BJ (cell line): ENCODE results near the gene SYNJ1. TPM values are rescaled to one million over a fixed set of nuclear protein-coding genes. Genes with fewer than 3 reads are reported as not detected.

Experiments
- CTCF ChIA-PET: fragments of 350-600 bp; formaldehyde crosslinking; extraction: SDS; loops from one replicate; lab custom pipeline; 2021; ENCODE audit warnings: antibody characterized with exemption, inconsistent platforms; lab: Yijun Ruan, JAX
- POLR2A ChIA-PET: fragments of 300-600 bp; sonication (Branson Sonifier 250); formaldehyde crosslinking; extraction: SDS; loops from one replicate; lab custom pipeline; 2021; ENCODE audit warnings: antibody characterized with exemption; lab: Charles Lee
- DNase-seq: peaks from one replicate; pipeline ENCODE4 v3.0.0-alpha.2; 2011; ENCODE audit warnings: low read depth
- H3K27me3 ChIP-seq: 2 replicates; pipeline ENCODE4 v1.6.0; 2011; ENCODE audit warnings: low read length; ENCODE audit not compliant: control insufficient read depth, insufficient read depth
- H3K36me3 ChIP-seq: 2 replicates; pipeline ENCODE4 v1.5.1; 2011; ENCODE audit warnings: low read length; ENCODE audit not compliant: control insufficient read depth, insufficient read depth
- H3K4me3 ChIP-seq: 2 replicates; pipeline ENCODE4 v1.5.1; 2011; ENCODE audit warnings: low read depth, mild to moderate bottlenecking, control low read depth, low read length
- CTCF ChIP-seq: IDR thresholded peaks from 2 replicates; pipeline ENCODE4 v1.5.1; 2011; ENCODE audit warnings: low read depth, mild to moderate bottlenecking, control low read depth, inconsistent platforms, low read length, moderate library complexity; ENCODE audit not compliant: insufficient read depth
- polyA plus RNA-seq: library from polyadenylated mRNA; depleted of rRNA; stranded (reverse); fragments of >200 nt; gene quantifications from 2 replicates; pipeline ENCODE4 v1.2.3, GENCODE V29; 2011

SYNJ1 gene
- polyA plus RNA-seq, 1 experiment, result 5.0 TPM

DNA sequence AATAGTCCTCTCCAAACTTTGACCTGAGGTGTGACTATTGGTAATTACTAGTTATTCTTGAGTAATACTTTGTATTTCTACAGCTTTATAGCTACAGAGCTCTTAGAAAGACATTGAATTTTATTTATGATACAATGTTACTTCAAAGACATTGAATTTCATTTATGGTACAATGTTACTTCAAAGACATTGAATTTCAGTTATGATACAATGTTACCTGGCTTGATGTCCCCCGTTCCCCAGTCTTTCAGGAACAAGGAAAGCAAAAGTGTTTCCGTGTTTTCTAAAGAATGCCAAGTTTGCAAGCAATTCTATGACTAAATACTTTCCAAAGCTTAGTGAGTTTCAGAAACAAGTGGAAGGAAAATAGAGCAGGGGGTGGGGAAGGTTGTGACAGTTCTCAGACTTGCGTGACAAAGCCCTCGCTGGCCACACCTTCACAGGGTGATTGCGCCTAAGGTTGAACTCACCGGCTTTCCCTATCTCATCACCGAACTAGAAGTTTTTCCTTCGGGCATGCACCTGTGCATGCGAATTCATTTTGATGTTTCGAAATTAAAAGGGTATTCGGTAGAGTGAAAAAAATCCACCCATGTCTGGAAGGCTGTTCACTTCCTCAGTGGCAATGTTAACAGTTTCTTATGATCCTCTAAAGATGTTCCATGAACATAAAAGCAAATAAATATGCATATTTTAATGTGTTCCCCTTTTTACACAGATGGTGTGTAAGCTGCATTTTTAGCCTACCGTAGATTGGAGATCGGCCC is 44.7 kb upstream of the SYNJ1 start:
- POLR2A ChIA-PET, result no interaction called here
- Histone ChIP-seq H3K4me3 (peak overlapping the region; percentile 55), H3K27me3 (no peaks in the 10 kb centered on the region), H3K36me3 (no peaks in the 10 kb centered on the region; the same call in 1 of the 2 replicates)
- TF ChIP-seq CTCF, result no peak
- DNase-seq, result no peak
- CTCF ChIA-PET, result interaction anchor here (0.9 to 1.9 kb wide), 7 partner anchors 9 to 54 kb away, joined by 3 to 12 read pairs (median 6); partner anchors contain the start of gene SYNJ1

- peak overlapping the region; percentile 70 for H3K4me3 ChIP-seq
- H3K36me3 ChIP-seq, result peaks cover 2% of the 10 kb centered on the region
- H3K27me3 ChIP-seq, result no peaks in the 10 kb centered on the region
- ChIA-PET CTCF (interaction anchor here (0.6 to 2.2 kb wide), 33 partner anchors 11 to 691 kb away, joined by 3 to 12 read pairs (median 4); partner anchors contain the start of gene SYNJ1), POLR2A (interaction anchor here (0.5 to 0.6 kb wide), 2 partner anchors 27 to 85 kb away, joined by 4 to 8 read pairs; no protein-coding TSS in a partner anchor)
- TF ChIP-seq CTCF, result no peak
- DNase-seq, result no peak
These were observed 43.2 kb upstream of the SYNJ1 start for GRCh38 chr21:32770871-32771523.

DNA sequence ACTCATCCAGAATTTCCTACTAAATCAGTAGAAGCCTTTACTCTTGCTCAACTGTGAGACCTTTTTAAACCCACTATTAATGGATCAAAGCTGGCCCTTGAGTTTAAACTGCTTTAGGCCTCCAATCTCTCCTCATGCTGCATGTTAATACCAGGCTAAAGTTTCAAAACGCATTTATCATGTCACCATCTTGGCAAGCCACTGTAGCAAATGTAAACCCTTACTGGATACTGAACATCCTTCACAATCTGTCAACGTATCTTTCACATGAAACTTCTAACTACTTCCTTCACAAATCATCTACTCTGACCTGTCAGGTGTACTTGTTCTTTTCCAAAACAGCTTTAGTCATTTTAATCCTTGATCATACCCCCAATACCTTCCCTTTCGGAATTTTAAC is 40.7 kb upstream of the SYNJ1 start:
- POLR2A ChIA-PET, result no interaction called here
- Histone ChIP-seq H3K4me3 (no peak overlapping the region), H3K27me3 (no peaks in the 10 kb centered on the region), H3K36me3 (peaks cover 2% of the 10 kb centered on the region)
- CTCF ChIA-PET, result no interaction called here
- no peak for TF ChIP-seq CTCF
- no peak for DNase-seq

GRCh38 chr21:32765058-32765457 is 37.2 kb upstream of the SYNJ1 start:
- Histone ChIP-seq H3K4me3 (no peak overlapping the region), H3K36me3 (peaks cover 9% of the 10 kb centered on the region), H3K27me3 (no peaks in the 10 kb centered on the region)
- ChIA-PET CTCF (interaction anchor here (1.0 kb wide), 1 partner anchor 10 kb away, joined by 3 read pairs; no protein-coding TSS in a partner anchor), POLR2A (no interaction called here)
- no peak for TF ChIP-seq CTCF
- DNase-seq, result no peak

DNA sequence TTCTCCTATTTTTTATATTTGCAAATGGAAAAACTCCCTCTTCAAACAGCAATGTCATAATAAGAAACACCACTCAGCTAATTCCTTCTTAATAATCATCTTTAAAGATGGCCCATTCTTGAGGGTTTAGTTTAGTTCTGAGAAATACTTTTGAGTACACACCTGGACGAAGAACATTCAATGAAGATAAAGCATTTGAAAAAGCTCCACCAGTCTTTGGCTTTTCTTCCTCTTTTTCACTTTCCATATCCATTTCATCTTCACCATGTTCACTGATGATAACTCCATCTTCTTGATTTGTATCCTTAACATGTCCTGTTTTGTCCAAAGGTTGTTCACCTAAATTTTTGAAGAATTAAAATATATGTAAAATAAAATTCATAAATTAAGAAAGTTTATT is 36.4 kb upstream of the SYNJ1 start:
- H3K4me3 ChIP-seq, result no peak overlapping the region
- H3K36me3 ChIP-seq, result peaks cover 9% of the 10 kb centered on the region
- no peak for TF ChIP-seq CTCF
- ChIA-PET POLR2A (no interaction called here), CTCF (interaction anchor here (1.0 kb wide), 1 partner anchor 9 kb away, joined by 3 read pairs; no protein-coding TSS in a partner anchor)
- H3K27me3 ChIP-seq, result no peaks in the 10 kb centered on the region
- DNase-seq, result no peak
